ENCODE measurements around the gene MTA3.

- TF ChIP-seq CTCF (IDR thresholded peaks at IDR 0.05) (no peak), POLR2A (IDR thresholded peaks at IDR 0.05) (no peak)
Observed at GRCh38 chr2:42613281-42614064, 45.0 kb downstream of the MTA3 start.
